Eye (tissue), 1 donor: Measurements from ENCODE around the gene SPCS2.
A peak's percentile ranks its signal among the peaks of the same experiment; 100 is the strongest.
"Not testable (repeated sequence)": the region's sequence is repeated elsewhere in the genome, so short reads cannot be mapped to it uniquely, and the experiment has no call there.

Source experiments
- DNase-seq: peaks from one replicate; pipeline ENCODE4 v3.0.0-alpha.2; 2015

SPCS2 gene

GRCh38 chr11:75002516-75002915 lies 53.5 kb downstream of the SPCS2 start:
- DNase-seq: no peak

- DNase-seq: no peak
These were observed 55.1 kb downstream of the SPCS2 start for GRCh38 chr11:75004215-75004614.

- no peak for DNase-seq
These were observed 62.3 kb downstream of the SPCS2 start for GRCh38 chr11:75011357-75011756.

- DNase-seq: no peak
These were observed 62.8 kb downstream of the SPCS2 start for GRCh38 chr11:75011872-75012271.

GRCh38 chr11:75013051-75013450 lies 64.0 kb downstream of the SPCS2 start:
- DNase-seq: no peak

GRCh38 chr11:75014129-75014528 lies 65.1 kb downstream of the SPCS2 start:
- no peak for DNase-seq

- not testable (repeated sequence) for DNase-seq
These were observed 70.1 kb downstream of the SPCS2 start for GRCh38 chr11:75019200-75019599.

- not testable (repeated sequence) for DNase-seq
These were observed 71.3 kb downstream of the SPCS2 start for GRCh38 chr11:75020328-75020727.

GRCh38 chr11:75022296-75022695 lies 73.2 kb downstream of the SPCS2 start:
- DNase-seq: no peak

- DNase-seq: peak; percentile 92
These were observed 73.8 kb downstream of the SPCS2 start for GRCh38 chr11:75022759-75023396.

- no peak for DNase-seq
These were observed 74.5 kb downstream of the SPCS2 start for GRCh38 chr11:75023446-75024067.

GRCh38 chr11:75024068-75024449 lies 75.0 kb downstream of the SPCS2 start:
- no peak for DNase-seq

GRCh38 chr11:75024764-75025211 lies 75.7 kb downstream of the SPCS2 start:
- DNase-seq: peak; percentile 11

GRCh38 chr11:75025561-75025960 lies 76.5 kb downstream of the SPCS2 start:
- DNase-seq: no peak

GRCh38 chr11:75028321-75028720 lies 79.3 kb downstream of the SPCS2 start:
- no peak for DNase-seq
